AG10803 (cell line): ENCODE data around the gene NEURL2.

Experiments used
- DNase-seq: peaks from one replicate; pipeline ENCODE4 v3.0.0; 2010; ENCODE audit warnings: low read depth
- H3K4me3 ChIP-seq: 2 replicates; pipeline ENCODE4 v1.5.1; 2011; ENCODE audit warnings: mild to moderate bottlenecking, low read length, control low read depth
- CTCF ChIP-seq: conservative IDR thresholded peaks from 2 replicates; pipeline ENCODE4 v1.5.1; 2011; ENCODE audit warnings: mild to moderate bottlenecking, low read length, control low read depth, inconsistent platforms

The NEURL2 gene

GRCh38 chr20:45918779-45919537 is 27.9 kb upstream of the NEURL2 start:
- no peak for TF ChIP-seq CTCF
- no peak overlapping the region for H3K4me3 ChIP-seq
- no peak for DNase-seq

GRCh38 chr20:45918182-45918737 is 27.3 kb upstream of the NEURL2 start:
- no peak for TF ChIP-seq CTCF
- no peak overlapping the region for H3K4me3 ChIP-seq
- DNase-seq = peak; percentile 44

- no peak overlapping the region for H3K4me3 ChIP-seq
- no peak for TF ChIP-seq CTCF
- peak; percentile 44 for DNase-seq
Measured at GRCh38 chr20:45917790-45918141, 26.8 kb upstream of the NEURL2 start.

- no peak for DNase-seq
- H3K4me3 ChIP-seq = no peak overlapping the region
- no peak for TF ChIP-seq CTCF
Measured at GRCh38 chr20:45913116-45913515, 22.1 kb upstream of the NEURL2 start.

GRCh38 chr20:45912344-45912682 is 21.3 kb upstream of the NEURL2 start:
- no peak for DNase-seq
- peak overlapping the region; percentile 56 for H3K4me3 ChIP-seq
- TF ChIP-seq CTCF = no peak

- peak; percentile 74 for DNase-seq
- H3K4me3 ChIP-seq = peak within 1 kb of the TSS; percentile 56
- TF ChIP-seq CTCF = no peak
Measured at GRCh38 chr20:45911486-45912343, 20.7 kb upstream of the NEURL2 start, which contains the start of gene PLTP. Gene PLTP (minus strand): TSS chr20:45912155. CDS start chr20:45911452, 703 bp downstream.
